ENCODE data around the gene FEM1B. TPM values are rescaled to one million over a fixed set of nuclear protein-coding genes. Genes with fewer than 3 reads are reported as not detected.

Gene FEM1B
- total and polyA plus RNA-seq, 7 donors, result 11.4 to 64.2 (median 54.7) TPM

DNA sequence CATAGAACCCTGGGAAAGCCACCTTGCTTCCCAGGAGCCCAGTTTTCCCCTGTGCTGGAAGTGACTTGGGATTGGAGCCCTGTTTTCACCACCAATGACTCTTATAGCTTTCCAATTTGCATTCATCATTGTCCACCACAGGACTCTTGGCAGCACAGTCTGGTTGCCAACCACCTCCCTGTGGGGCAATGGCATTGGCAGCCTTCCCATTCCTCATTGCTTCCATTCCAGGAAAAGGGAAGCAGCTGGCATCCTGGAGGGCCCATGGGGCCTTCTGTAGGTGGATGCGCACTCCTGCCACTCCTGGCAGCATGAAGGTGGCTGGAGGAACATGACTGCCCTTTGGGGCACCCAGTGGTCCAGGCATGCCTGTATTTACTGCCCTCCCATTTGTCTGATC is 57.7 kb downstream of the FEM1B start:
- Histone ChIP-seq H3K4me1 (peaks cover 0 to 7% (median 0%) of the 10 kb centered on the region in 4 donors), H3K36me3 (no peaks in the 10 kb centered on the region), H3K9me3 (no peaks in the 10 kb centered on the region), H3K27me3 (no peaks in the 10 kb centered on the region), H3K4me3 (no peak overlapping the region), H3K27ac (peak overlapping the region in 1 of 4 donors; percentile 1)
- no peak for DNase-seq
- TF ChIP-seq POLR2AphosphoS5 (IDR thresholded peaks at IDR 0.05) (no peak), EP300 (IDR thresholded peaks at IDR 0.05) (no peak), POLR2A (IDR thresholded peaks at IDR 0.05) (no peak)
- TF ChIP-seq, protein P1, sequence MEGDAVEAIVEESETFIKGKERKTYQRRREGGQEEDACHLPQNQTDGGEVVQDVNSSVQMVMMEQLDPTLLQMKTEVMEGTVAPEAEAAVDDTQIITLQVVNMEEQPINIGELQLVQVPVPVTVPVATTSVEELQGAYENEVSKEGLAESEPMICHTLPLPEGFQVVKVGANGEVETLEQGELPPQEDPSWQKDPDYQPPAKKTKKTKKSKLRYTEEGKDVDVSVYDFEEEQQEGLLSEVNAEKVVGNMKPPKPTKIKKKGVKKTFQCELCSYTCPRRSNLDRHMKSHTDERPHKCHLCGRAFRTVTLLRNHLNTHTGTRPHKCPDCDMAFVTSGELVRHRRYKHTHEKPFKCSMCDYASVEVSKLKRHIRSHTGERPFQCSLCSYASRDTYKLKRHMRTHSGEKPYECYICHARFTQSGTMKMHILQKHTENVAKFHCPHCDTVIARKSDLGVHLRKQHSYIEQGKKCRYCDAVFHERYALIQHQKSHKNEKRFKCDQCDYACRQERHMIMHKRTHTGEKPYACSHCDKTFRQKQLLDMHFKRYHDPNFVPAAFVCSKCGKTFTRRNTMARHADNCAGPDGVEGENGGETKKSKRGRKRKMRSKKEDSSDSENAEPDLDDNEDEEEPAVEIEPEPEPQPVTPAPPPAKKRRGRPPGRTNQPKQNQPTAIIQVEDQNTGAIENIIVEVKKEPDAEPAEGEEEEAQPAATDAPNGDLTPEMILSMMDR (IDR thresholded peaks at IDR 0.05), result no peak
- 81 to 86% methylated on average over 1 of the region's 1 CpG for WGBS, 2 donors
- intact Hi-C loops (cut with DNase I), result no loop called here

DNA sequence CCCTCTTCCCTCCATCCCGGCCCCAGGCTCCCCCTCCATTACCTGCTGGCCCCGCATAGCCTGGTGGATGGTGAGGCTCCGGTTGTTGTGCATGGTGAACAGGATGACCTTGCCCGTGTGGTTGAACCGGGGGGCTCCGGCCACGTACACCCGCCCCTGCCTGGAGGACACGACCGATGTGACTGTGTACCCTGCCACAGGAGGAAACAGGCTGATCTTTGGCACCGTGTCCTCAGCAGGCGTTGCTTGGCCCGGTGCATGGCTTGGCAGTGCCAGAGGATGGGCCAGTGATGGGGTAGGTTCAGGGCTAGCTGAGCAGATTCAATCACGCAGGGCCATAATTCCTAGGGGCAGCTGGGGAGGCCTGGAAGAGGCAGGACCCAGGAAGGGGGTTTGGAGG is 58.1 kb downstream of the FEM1B start:
- Histone ChIP-seq H3K4me1 (peaks cover 0 to 11% (median 2%) of the 10 kb centered on the region in 4 donors), H3K36me3 (no peaks in the 10 kb centered on the region), H3K9me3 (no peaks in the 10 kb centered on the region), H3K27me3 (no peaks in the 10 kb centered on the region), H3K4me3 (no peak overlapping the region), H3K27ac (no peak overlapping the region)
- intact Hi-C loops (cut with DNase I), result no loop called here
- 87 to 89% methylated on average over 14 of the region's 14 CpGs for WGBS, 2 donors
- no peak for TF ChIP-seq EP300 (IDR thresholded peaks at IDR 0.05)
- TF ChIP-seq, protein P1 (IDR thresholded peaks at IDR 0.05), result no peak
- TF ChIP-seq POLR2AphosphoS5 (IDR thresholded peaks at IDR 0.05), result no peak
- no peak for TF ChIP-seq POLR2A (IDR thresholded peaks at IDR 0.05)
- no peak for DNase-seq

DNA sequence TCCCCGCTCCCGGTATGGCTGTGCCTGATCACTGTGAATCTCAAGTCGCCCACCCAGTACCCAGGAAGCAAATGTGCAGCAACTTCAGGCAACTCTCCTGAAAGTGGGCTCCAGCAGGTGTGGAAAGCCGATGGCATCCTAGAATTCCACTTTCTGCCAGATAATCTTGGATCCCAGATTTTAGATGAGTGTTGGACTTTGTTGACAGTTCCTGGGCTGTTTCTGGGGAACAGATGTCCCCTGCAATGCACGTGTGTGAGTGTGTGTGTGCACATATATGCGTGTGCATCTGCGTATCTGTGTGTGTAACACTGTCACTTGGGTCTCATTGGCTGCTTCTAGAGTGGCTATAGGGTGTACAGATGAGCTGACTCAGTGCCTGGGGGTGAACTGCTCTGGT is 59.0 kb downstream of the FEM1B start:
- Histone ChIP-seq H3K36me3 (no peaks in the 10 kb centered on the region), H3K4me1 (peaks cover 0 to 19% (median 10%) of the 10 kb centered on the region in 4 donors), H3K27ac (no peak overlapping the region), H3K9me3 (no peaks in the 10 kb centered on the region), H3K4me3 (no peak overlapping the region), H3K27me3 (no peaks in the 10 kb centered on the region)
- TF ChIP-seq EP300 (IDR thresholded peaks at IDR 0.05) (no peak), POLR2AphosphoS5 (IDR thresholded peaks at IDR 0.05) (no peak), POLR2A (IDR thresholded peaks at IDR 0.05) (no peak)
- TF ChIP-seq, protein P1 (IDR thresholded peaks at IDR 0.05), result no peak
- 88 to 92% methylated on average over 7 of the region's 7 CpGs for WGBS, 2 donors
- no peak for DNase-seq
- intact Hi-C loops (cut with DNase I), result no loop called here

DNA sequence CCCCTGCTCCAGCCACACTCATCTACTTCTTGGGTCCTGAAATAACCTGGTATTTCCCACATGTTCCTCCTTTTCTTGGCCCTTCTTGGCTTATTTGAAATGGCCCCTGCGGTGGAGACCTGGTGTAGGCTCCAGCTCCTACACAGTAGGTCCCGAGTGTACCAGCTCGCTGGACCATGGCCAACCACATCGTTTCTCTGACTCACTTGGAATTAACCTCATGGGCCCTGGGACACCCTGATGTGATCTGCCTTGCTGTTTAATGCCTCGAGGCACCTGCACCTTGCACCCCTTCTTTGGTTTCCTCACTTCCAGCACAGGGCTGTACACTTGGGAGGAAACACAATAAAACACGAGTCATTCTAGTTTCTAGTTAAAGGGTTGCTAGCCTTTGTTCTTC is 60.3 kb downstream of the FEM1B start:
- Histone ChIP-seq H3K9me3 (no peaks in the 10 kb centered on the region), H3K27ac (no peak overlapping the region), H3K4me1 (peaks cover 0 to 22% (median 14%) of the 10 kb centered on the region in 4 donors), H3K4me3 (no peak overlapping the region), H3K27me3 (no peaks in the 10 kb centered on the region), H3K36me3 (no peaks in the 10 kb centered on the region)
- TF ChIP-seq, protein P1 (IDR thresholded peaks at IDR 0.05), result no peak
- TF ChIP-seq EP300 (IDR thresholded peaks at IDR 0.05), result no peak
- TF ChIP-seq POLR2A (IDR thresholded peaks at IDR 0.05), result no peak
- TF ChIP-seq POLR2AphosphoS5 (IDR thresholded peaks at IDR 0.05), result no peak
- intact Hi-C loops (cut with DNase I), result no loop called here
- 56 to 60% methylated on average over 6 of the region's 6 CpGs for WGBS, 2 donors
- DNase-seq, result no peak

DNA sequence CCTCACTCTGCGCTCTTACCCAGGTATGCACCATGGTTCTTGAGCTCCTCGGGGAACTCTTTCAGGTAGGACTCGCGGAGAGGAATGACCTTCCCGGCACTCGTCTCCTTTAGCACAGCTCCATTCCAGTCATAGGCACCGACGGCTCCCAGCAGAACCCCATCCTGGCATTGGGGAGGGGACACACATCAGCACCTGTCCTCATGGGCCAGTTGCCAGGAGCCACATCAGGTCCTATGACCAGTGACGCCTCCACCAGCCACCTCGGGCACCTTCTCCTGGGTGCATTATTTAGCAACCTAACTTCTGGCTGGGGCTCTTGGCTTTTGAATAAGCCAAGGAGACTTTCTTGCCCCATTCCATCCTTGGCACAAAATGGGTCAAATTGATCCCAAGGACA is 61.9 kb downstream of the FEM1B start:
- Histone ChIP-seq H3K36me3 (no peaks in the 10 kb centered on the region), H3K9me3 (no peaks in the 10 kb centered on the region), H3K27me3 (no peaks in the 10 kb centered on the region), H3K4me1 (peaks cover 0 to 22% (median 14%) of the 10 kb centered on the region in 4 donors), H3K4me3 (no peak overlapping the region), H3K27ac (no peak overlapping the region)
- TF ChIP-seq POLR2AphosphoS5 (IDR thresholded peaks at IDR 0.05), result no peak
- DNase-seq, result no peak
- WGBS, 2 donors, result 90 to 96% methylated on average over 10 of the region's 10 CpGs
- intact Hi-C loops (cut with DNase I), result no loop called here

All from sigmoid colon (tissue), 7 donors.